HEK293 (cell line): ENCODE results near the gene RASSF5.

Source experiments
- ATF2 ChIP-seq: fragments of 450-650 bp; formaldehyde crosslinking; IDR thresholded peaks from 2 replicates; pipeline ENCODE4 v1.5.1; 2016; ENCODE audit warnings: missing biosample characterization, missing genetic modification characterization, low read depth
- HOXA7 ChIP-seq: sonication (generic); formaldehyde crosslinking; IDR thresholded peaks from 2 replicates; pipeline ENCODE4 v1.8.1; 2022; ENCODE audit warnings: missing genetic modification reagents, borderline replicate concordance
- ZBTB7A ChIP-seq: fragments of 450-650 bp; formaldehyde crosslinking; IDR thresholded peaks from 2 replicates; pipeline ENCODE4 v1.5.1; 2016; ENCODE audit warnings: low read depth, missing biosample characterization, missing genetic modification characterization
- ZBTB8A ChIP-seq: fragments of 450-650 bp; formaldehyde crosslinking; IDR thresholded peaks from 2 replicates; pipeline ENCODE4 v1.5.1; 2016; ENCODE audit warnings: missing biosample characterization, missing genetic modification characterization
- ZEB2 ChIP-seq: fragments of 450-650 bp; formaldehyde crosslinking; IDR thresholded peaks from 2 replicates; pipeline ENCODE4 v1.5.1; 2016; ENCODE audit warnings: missing biosample characterization, missing genetic modification characterization
- ZNF138 ChIP-seq: fragments of 450-650 bp; formaldehyde crosslinking; IDR thresholded peaks from 2 replicates; pipeline ENCODE4 v1.5.1; 2016; ENCODE audit warnings: missing biosample characterization, missing genetic modification characterization, borderline replicate concordance
- ZNF19 ChIP-seq: fragments of 450-650 bp; formaldehyde crosslinking; IDR thresholded peaks from 2 replicates; pipeline ENCODE4; 2016; ENCODE audit warnings: missing biosample characterization, missing genetic modification characterization, low read depth
- ZNF398 ChIP-seq: fragments of 450-650 bp; formaldehyde crosslinking; IDR thresholded peaks from 2 replicates; pipeline ENCODE4 v1.5.1; 2017; ENCODE audit warnings: missing biosample characterization, missing genetic modification characterization
- ZNF549 ChIP-seq: fragments of 450-650 bp; IDR thresholded peaks from 2 replicates; pipeline ENCODE4 v1.5.1; 2018; ENCODE audit warnings: missing biosample characterization, missing genetic modification characterization, mild to moderate bottlenecking, inconsistent platforms, moderate library complexity
- ZNF639 ChIP-seq: fragments of 450-650 bp; formaldehyde crosslinking; IDR thresholded peaks from 2 replicates; pipeline ENCODE4 v1.5.1; 2016; ENCODE audit warnings: missing biosample characterization, missing genetic modification characterization
- ZNF747 ChIP-seq: fragments of 450-650 bp; formaldehyde crosslinking; IDR thresholded peaks from 2 replicates; pipeline ENCODE4 v1.5.1; 2016; ENCODE audit warnings: missing biosample characterization, missing genetic modification characterization
- ZNF76 ChIP-seq: fragments of 450-650 bp; formaldehyde crosslinking; IDR thresholded peaks from 2 replicates; pipeline ENCODE4; 2016; ENCODE audit warnings: low read depth, missing biosample characterization, missing genetic modification characterization, borderline replicate concordance
- TF ChIP-seq, protein P1 (sequence below): fragments of 450-650 bp; formaldehyde crosslinking; IDR thresholded peaks from 2 replicates; pipeline ENCODE4 v1.5.1; 2016; ENCODE audit warnings: missing biosample characterization, missing genetic modification characterization
- TF ChIP-seq, protein P2 (sequence below): fragments of 450-650 bp; formaldehyde crosslinking; IDR thresholded peaks from 2 replicates; pipeline ENCODE4 v1.5.1; 2016; ENCODE audit warnings: missing biosample characterization, missing genetic modification characterization

DNA sequence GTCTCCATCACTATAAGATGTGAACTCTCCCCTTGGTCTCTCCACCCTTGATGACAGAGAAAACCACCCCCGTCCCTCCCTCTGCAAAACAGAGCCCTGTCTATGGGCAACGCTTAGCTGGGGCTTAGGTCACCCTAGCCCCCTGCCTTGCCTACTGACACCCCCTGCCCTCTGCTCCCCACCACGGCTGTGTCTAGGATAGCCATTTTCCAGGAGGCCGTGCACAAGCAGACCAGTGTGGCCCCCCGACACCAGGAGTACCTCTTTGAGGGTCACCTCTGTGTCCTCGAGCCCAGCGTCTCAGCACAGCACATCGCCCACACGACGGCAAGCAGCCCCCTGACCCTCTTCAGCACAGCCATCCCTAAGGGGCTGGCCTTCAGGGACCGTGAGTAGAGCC is 28.6 kb upstream of the RASSF5 start:
- TF ChIP-seq, protein P1, sequence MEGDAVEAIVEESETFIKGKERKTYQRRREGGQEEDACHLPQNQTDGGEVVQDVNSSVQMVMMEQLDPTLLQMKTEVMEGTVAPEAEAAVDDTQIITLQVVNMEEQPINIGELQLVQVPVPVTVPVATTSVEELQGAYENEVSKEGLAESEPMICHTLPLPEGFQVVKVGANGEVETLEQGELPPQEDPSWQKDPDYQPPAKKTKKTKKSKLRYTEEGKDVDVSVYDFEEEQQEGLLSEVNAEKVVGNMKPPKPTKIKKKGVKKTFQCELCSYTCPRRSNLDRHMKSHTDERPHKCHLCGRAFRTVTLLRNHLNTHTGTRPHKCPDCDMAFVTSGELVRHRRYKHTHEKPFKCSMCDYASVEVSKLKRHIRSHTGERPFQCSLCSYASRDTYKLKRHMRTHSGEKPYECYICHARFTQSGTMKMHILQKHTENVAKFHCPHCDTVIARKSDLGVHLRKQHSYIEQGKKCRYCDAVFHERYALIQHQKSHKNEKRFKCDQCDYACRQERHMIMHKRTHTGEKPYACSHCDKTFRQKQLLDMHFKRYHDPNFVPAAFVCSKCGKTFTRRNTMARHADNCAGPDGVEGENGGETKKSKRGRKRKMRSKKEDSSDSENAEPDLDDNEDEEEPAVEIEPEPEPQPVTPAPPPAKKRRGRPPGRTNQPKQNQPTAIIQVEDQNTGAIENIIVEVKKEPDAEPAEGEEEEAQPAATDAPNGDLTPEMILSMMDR (tag by site-specific recombination), result no peak
- TF ChIP-seq ZNF639 (no peak), ZNF549 (tag by site-specific recombination) (no peak), ZEB2 (tag by site-specific recombination) (no peak), ZNF747 (no peak), ZNF398 (tag by site-specific recombination) (no peak), ATF2 (no peak), ZNF138 (tag by site-specific recombination) (no peak), HOXA7 (no peak), ZNF76 (tag by site-specific recombination) (no peak), ZBTB8A (tag by site-specific recombination) (no peak), ZNF19 (no peak), ZBTB7A (tag by site-specific recombination) (no peak)
- TF ChIP-seq, protein P2, sequence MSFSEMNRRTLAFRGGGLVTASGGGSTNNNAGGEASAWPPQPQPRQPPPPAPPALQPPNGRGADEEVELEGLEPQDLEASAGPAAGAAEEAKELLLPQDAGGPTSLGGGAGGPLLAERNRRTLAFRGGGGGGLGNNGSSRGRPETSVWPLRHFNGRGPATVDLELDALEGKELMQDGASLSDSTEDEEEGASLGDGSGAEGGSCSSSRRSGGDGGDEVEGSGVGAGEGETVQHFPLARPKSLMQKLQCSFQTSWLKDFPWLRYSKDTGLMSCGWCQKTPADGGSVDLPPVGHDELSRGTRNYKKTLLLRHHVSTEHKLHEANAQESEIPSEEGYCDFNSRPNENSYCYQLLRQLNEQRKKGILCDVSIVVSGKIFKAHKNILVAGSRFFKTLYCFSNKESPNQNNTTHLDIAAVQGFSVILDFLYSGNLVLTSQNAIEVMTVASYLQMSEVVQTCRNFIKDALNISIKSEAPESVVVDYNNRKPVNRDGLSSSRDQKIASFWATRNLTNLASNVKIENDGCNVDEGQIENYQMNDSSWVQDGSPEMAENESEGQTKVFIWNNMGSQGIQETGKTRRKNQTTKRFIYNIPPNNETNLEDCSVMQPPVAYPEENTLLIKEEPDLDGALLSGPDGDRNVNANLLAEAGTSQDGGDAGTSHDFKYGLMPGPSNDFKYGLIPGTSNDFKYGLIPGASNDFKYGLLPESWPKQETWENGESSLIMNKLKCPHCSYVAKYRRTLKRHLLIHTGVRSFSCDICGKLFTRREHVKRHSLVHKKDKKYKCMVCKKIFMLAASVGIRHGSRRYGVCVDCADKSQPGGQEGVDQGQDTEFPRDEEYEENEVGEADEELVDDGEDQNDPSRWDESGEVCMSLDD (tag by site-specific recombination), result no peak
